HG03571 (cell line): ENCODE measurements around the gene LINC01488.

Experiments used
- ATAC-seq: cut with Tn5 transposase; IDR thresholded peaks from one replicate; pipeline ENCODE4 v1.9.1; 2021; ENCODE audit not compliant: unreplicated experiment

Gene LINC01488

GRCh38 chr11:69444381-69445130, 36.9 kb upstream of the LINC01488 start:
- no peak for ATAC-seq

DNA sequence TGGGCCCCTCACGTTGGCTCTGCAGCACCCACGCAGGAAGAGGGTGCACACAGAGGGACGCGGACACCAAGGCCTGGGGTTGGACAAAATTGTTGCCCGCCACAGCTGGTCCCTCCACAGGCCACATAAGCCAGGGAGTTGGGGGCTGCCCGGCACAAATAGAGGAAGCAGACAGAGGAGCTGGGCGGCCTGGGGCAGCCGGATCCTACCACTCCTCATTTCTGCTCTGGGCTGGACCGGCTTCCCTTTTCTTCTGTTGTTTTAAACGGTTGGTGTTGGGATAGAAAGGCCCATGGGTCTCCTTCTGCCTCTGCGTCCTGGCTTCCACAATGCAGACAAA, 36.4 kb upstream of the LINC01488 start:
- ATAC-seq, result no peak

- no peak for ATAC-seq
Measured at GRCh38 chr11:69446108-69446507, 35.4 kb upstream of the LINC01488 start.

GRCh38 chr11:69447786-69448185, 33.7 kb upstream of the LINC01488 start:
- no peak for ATAC-seq

DNA sequence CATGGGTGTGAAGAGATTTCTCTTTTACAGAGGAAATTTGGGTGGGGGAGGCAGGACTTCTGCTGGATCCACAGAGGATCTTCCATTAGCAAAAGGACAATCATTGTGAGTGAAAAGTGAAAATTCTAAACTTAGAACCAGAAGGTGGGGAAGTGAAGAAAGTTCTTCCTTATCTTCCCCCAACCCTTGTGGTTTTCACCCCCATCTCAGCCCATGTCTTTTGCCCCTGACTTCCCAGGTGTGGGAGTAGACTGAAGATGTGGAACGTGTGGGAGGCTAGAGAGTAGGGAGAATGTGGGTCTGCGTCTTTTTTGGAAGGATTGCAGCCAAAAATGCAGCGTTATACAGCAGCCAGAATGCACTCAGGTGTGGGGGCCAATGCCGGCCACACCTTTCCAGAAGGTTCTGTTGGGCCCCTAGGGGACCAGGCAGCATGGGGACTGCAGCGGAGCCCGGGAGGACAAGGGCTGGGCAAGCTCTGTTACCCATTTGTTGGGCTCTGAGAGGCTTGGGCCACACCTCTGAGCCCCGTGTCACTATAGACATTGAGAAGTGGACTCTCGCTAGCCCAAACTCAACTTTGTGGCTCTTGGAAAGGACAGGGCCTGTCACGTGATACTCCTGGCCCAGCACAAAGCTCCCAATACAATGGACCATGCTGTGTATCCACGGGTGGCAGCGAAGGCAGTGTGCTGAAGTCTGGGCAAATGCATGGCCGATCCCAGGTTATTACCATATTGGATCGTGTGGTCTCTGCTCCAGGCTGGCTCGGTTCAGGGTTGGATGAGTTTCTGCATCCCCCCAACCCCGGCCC, 32.8 kb upstream of the LINC01488 start:
- ATAC-seq, result no peak

DNA sequence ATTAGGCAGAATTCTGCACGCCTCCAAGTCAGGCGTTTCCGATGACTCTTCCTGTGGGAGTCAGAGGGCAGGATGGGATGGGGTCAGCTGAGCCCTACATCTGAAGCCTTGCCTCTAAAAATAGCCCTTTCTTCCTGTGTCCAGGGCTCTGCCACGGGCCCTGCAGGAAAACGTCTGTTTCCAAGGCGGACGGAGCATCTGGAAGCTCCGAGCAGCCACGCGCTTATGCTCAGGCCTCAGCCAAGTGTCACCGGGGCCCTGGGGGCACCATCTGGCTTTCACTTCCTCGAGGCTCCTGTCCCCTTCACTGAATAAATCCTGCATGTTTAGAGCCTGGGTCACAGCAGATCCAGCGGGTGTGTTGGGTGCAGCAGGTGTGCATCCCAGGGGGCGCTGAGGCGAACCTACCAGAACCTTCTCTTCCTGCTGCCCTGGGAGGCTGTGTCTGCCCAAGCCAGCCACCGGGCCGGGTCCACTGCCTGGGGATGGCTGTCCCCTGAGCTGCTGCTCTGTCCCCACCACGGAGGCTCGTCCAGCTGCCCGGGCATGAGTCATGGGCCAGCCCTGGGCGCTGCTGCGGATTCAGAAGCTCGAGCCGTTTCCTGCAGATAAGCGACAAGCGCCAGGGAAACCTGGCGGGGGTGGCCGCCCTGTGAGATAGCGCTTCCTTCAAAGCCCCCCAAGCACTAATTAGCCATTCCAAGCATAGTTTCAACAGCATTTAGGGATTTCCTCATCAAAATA, 32.0 kb upstream of the LINC01488 start:
- ATAC-seq, result no peak

GRCh38 chr11:69450064-69450856, 31.2 kb upstream of the LINC01488 start:
- ATAC-seq, result no peak

DNA sequence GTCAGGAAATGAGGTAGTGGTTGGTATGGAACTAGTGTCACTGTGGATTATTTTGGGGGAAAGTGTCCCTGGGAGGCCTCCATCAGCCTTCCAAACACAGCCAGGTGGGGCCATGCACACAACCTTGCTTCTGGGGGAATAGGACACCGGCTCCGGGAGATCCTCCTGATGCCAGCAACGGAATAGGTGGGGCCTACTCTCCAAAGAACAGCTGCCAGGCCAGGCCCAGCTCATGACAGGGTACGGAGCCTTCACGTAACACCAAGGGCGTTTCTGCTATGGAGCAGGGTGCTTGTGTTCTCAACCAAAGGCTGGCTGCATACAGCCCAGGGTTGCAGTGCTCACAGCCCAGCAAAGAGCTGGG, 30.6 kb upstream of the LINC01488 start:
- ATAC-seq, result no peak

GRCh38 chr11:69451289-69451688, 30.2 kb upstream of the LINC01488 start:
- ATAC-seq, result no peak

DNA sequence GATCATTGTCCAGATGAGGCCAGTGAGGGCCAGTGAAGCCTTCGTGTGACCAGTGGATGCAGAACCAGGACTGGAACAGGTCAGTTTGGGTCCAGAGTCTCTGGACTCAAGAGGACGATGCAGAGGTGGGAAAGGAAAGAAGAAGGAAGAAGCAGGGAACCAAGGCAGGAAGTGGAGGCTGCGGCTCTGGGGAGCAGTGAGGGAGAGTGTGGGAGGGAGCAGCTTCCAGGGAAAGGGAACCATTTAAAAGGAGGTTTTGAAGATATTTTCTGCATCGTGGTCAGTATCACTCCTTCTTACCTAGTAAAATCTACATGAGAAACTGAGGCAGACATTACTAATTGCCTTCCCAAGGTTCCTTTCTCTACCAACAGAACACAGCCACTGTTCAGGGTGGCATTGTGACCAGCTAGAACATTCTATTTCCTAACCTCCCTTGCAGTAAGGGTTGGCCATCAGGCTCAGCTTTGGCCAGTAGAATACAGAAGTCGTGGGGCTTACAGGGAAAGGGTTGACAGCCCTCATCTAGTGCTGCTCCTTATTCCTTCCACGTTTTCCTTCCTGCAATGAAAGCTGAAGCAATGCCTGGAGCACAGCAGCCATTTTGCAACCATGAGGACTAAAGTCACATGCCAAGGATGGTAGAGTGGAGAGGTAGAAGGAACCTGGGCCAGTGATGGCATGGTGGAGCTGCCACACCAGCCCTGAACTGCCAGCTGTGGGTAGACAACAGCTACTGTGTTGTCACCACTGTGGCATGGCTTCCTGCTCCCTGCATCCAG, 29.1 kb upstream of the LINC01488 start:
- no peak for ATAC-seq

GRCh38 chr11:69453151-69453550, 28.3 kb upstream of the LINC01488 start:
- no peak for ATAC-seq

GRCh38 chr11:69454018-69454417, 27.4 kb upstream of the LINC01488 start:
- ATAC-seq, result no peak

DNA sequence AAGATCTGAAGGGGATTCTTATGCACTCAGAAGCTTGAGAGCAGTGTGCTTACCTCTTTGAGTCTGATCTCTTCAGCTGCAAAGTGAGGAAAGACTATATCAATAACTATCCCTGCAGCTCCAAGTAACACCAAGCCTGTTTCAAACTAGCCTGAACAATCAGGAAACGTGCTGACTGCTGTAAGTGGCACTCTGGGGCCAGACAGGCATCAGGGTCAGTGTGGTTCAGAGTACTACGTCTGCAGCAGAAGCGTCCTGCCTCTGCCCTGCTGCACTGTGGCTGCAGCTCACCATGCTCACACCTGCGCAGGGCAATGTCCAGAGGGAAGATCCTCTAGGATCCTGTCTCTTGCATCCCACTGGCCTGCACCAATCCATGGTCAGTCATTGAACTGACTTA, 25.5 kb upstream of the LINC01488 start:
- no peak for ATAC-seq

DNA sequence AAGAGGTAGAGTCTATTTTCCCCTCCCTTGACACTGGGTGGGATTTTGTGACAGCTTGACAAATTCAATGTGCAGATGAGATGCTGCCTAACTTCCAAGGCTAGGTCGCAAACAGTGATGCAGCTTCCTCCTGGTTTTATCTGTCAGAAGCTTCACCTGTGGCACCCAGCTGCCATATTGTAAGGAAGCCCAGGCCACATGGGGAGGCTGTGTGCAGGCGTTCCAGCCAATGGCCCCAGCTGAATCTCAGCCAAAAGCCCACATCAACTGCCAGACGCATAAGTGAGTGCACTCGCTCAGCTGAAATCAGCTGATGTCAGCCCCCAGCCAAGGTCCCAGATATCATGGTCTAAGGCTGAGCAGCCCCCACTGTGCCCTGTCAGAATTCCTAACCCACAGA, 24.8 kb upstream of the LINC01488 start:
- no peak for ATAC-seq

DNA sequence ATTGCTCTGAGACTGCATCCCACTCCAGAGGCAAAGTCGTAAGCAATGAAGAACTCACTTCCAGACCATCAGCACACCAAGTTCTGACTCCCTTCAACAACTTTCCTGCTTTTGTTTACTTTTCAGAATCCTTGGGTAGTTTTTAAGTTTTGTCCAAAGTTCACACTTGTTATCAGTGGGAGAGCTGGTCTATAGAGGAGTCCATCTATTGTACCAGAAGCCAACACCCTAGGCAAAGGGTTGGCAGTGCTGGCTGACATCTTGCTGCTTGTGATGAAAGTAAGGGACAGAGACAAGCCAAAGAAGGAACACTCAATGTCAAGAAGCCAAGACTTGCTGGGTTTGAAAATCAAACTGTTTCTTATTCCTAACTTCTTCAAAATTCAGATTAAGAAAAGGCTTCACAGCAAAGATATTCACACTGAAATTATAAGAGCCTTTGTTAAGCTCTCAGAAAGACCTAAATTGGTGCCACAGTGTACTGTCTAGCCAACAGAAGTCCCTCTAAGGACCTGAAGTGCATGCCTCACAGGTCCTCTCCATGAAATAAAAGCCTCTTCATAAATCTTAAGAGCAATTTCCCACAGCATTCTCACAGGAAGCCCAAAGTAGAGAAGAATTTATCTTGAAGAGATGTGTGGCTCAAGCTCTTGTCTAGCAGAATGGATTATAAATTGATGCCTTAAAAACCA, 21.5 kb upstream of the LINC01488 start:
- no peak for ATAC-seq

DNA sequence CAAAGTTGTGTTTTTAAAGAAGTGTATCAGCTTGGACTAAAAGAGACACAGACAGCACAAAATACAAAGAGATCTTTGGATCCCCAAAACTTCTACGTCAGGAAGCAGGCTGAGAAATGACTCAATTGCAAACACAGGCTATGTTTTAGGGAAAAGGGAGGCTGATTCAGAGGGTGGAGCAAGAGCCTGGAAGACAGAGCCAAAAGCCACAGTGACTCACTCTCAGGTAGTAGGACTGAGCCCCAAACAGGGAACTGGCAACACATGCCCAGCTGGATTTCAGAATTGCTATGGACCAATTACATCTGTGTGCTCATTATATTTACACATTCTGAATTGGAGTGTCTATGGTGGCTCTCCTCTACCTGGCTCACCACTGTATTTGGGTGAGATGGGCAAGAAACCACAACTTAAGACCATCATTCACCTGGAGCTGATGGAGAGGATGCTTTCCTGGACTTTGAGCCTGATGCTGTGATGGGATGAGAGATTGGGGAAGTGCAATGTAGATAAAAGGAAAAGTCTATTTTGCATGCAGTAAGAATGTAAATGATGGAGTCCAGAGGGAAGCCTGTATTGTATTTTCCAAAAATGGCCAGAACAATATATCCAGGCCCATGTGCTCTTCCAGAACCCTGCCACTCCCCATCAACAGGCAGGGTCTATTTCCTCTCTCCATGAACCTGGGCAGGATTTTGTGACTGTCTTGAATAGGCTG, 20.8 kb upstream of the LINC01488 start:
- no peak for ATAC-seq

DNA sequence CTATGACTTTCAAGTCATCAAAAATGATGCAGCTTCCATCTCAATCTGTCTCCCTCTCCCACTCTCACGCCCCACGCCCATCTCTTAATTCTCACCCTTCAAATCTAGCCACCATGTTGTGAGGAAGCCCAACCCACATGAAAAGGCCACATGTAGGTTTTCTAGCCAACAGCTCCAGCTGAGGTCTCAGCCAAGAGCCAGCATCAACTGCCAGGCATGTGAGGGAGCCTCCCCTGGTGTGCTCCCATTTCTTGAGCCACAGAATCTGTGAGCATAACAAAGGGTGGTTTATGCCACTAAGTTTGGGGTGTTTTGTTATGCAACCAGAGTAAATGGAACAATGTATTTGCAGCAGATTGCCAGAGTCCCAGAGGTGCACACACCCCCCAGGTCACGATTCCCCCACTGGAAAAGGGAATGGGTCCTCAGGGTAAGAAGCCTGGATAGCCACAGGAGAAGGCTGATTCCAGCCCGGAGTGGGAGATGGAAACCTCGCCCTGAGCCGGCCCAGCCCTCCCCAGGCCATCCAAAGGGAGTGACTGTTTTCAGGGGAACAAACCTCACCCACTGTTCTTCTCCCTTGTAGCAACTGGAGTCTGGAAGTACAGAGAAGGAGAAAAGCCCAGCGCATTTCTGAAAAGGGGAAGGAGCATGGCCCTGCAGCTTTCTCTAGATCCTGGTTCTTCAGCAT, 20.0 kb upstream of the LINC01488 start:
- ATAC-seq, result no peak

DNA sequence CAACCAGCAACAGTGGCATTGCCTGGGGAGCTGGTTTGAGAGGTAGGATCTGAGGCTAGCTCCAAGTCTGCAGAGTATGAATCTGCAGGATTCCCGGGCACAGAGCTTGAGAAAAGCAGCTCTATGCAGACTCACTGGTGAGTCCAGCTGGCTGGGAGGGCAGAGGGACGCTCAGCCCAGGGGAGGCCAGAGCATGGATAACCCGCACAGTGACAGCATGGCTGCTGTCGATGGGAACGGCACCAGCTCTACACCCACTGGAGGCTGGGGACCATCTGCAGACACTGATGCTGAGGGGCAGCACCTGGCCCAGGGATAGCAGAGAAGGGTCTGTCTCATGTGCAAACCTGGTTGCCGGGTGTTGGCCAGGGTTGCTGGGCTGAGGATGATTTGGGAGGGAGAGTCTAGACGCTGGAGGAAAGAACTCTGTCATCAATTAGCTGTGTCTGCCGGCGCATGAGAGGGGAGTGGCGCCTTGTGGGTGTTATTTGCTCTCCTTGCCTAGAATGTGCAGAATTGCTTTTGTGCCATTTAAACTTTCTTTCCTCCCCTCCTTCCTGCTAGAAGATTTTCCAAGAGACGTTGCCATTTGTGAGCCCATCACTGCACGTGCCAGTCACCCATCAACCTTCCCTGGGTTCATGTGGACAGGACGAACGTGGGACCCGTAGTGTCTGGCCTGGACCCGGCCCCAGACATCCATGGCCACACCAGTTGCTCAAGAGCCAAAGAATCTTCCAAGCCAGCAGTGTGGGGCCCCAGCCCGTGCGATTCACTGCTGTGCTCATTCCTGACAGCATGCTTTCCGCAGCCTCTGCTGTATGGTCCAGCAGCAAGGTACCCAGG, 19.1 kb upstream of the LINC01488 start:
- ATAC-seq, result no peak
